Measurements from ENCODE around the gene PLA2G4F. TPM values are rescaled to one million over a fixed set of nuclear protein-coding genes. Genes with fewer than 3 reads are reported as not detected.
A peak's percentile ranks its signal among the peaks of the same experiment; 100 is the strongest.

The PLA2G4F gene, protein sequence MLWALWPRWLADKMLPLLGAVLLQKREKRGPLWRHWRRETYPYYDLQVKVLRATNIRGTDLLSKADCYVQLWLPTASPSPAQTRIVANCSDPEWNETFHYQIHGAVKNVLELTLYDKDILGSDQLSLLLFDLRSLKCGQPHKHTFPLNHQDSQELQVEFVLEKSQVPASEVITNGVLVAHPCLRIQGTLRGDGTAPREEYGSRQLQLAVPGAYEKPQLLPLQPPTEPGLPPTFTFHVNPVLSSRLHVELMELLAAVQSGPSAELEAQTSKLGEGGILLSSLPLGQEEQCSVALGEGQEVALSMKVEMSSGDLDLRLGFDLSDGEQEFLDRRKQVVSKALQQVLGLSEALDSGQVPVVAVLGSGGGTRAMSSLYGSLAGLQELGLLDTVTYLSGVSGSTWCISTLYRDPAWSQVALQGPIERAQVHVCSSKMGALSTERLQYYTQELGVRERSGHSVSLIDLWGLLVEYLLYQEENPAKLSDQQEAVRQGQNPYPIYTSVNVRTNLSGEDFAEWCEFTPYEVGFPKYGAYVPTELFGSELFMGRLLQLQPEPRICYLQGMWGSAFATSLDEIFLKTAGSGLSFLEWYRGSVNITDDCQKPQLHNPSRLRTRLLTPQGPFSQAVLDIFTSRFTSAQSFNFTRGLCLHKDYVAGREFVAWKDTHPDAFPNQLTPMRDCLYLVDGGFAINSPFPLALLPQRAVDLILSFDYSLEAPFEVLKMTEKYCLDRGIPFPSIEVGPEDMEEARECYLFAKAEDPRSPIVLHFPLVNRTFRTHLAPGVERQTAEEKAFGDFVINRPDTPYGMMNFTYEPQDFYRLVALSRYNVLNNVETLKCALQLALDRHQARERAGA
- total RNA-seq, result not detected in 2 replicates

GRCh38 chr15:42156243-42156922, at the start of gene PLA2G4F:
TSS of gene PLA2G4F (minus strand) at chr15:42156636. CDS start at chr15:42156549, 87 bp downstream.

DNA sequence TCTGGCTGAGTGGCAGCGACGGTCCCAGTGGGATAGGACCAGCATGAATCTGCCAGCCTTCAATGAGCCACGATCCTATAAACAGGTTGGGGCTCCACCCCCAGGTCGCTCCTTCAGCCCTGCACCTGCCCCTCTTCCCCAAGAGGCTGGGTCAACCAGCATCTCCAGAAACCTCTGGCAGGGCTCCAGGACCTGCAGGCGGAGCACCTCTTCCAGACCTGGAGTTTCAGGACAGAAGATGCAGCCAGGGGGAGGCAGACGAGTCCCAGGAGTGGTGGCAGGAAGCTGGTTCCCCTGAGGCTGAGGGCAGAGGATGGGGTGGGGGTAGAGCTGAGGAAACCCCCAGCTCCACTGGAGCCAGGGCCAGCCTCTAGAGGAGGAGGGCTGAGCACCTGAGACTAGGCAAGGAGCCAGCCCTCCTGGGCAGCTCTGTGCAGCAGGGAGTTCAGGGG, 61.9 kb downstream of the PLA2G4F start, which contains the start of gene PLA2G4D:
Gene PLA2G4D (minus strand): TSS at position 51 of the 452 bp plus-strand sequence. CDS start 103 bp downstream, outside the sequence.

Small RNA genes lying within 50 kb of the gene (small RNA-seq; reads per million reads assigned to genes)
- 2.6 reads per million, percentile 85 among the genes with 10 or more reads in this experiment for gene MIR627

Other genes with a start within 250 kb of the PLA2G4F start
- gene EHD4, start 184.1 kb downstream of the PLA2G4F start, total RNA-seq, result 150 and 152 TPM in 2 replicates
- not detected in 2 replicates for gene PLA2G4E, start 135.6 kb downstream of the PLA2G4F start, total RNA-seq
- gene PLA2G4D, start 62.1 kb downstream of the PLA2G4F start, total RNA-seq, result not detected in 2 replicates
- 51.6 and 52.3 TPM in 2 replicates for gene VPS39, start 51.7 kb upstream of the PLA2G4F start, total RNA-seq
- gene GANC, start 116.6 kb upstream of the PLA2G4F start, total RNA-seq, result 12.1 and 15.2 TPM in 2 replicates
- gene TMEM87A, start 116.8 kb upstream of the PLA2G4F start, total RNA-seq, result 57.2 and 57.4 TPM in 2 replicates
- gene CAPN3, start 202.9 kb upstream of the PLA2G4F start, total RNA-seq, result 0.33 and 0.96 TPM in 2 replicates

Measured in vein endothelial cell (primary cell).